H1 (cell line): ENCODE data around the gene GABRR2. TPM values are rescaled to one million over a fixed set of nuclear protein-coding genes. Genes with fewer than 3 reads are reported as not detected.
A peak's percentile ranks its signal among the peaks of the same experiment; 100 is the strongest.

Experiments
- CTCF ChIA-PET: fragments of 300-600 bp; sonication (Branson Sonifier 250); formaldehyde crosslinking; loops from one replicate; lab custom pipeline; 2021; ENCODE audit not compliant: partially characterized antibody; lab: Charles Lee
- POLR2A ChIA-PET: fragments of 300-600 bp; sonication (Branson Sonifier 250); formaldehyde crosslinking; loops from one replicate; lab custom pipeline; 2021; ENCODE audit warnings: inconsistent platforms; ENCODE audit not compliant: partially characterized antibody; lab: Charles Lee
- DNase-seq, 2 experiments: peaks; one replicate each; pipeline versions ENCODE4 v3.0.0 to v3.0.0-alpha.2; 2010 to 2022; ENCODE audit warnings: low spot score in 2 of 2, low read depth in 1 of 2, mixed read lengths in 1 of 2
- FAIRE-seq: peaks from 2 replicates; lab custom pipeline; 2011; peaks lifted over from hg19 to GRCh38; lab: Jason Lieb, UNC
- H2AFZ ChIP-seq: 2 replicates; pipeline ENCODE4 v1.8.1; 2012; ENCODE audit warnings: low read length, inconsistent platforms
- H2AK5ac ChIP-seq: 2 replicates; pipeline ENCODE4 v1.6.1; 2013; ENCODE audit warnings: low read depth, low read length
- H2BK120ac ChIP-seq: replicated peaks from 2 replicates; pipeline ENCODE3; 2013; ENCODE audit warnings: low read depth, low read length, inconsistent platforms
- H2BK12ac ChIP-seq: 2 replicates; pipeline ENCODE4 v1.6.1; 2013; ENCODE audit warnings: low read depth, low read length
- H2BK15ac ChIP-seq: 2 replicates; pipeline ENCODE4 v1.6.1; 2013; ENCODE audit warnings: low read length
- H2BK20ac ChIP-seq: 2 replicates; pipeline ENCODE4 v1.6.1; 2013; ENCODE audit warnings: low read length
- H2BK5ac ChIP-seq: 2 replicates; pipeline ENCODE4 v1.6.1; 2013; ENCODE audit warnings: low read depth, low read length
- H3K14ac ChIP-seq: 2 replicates; pipeline ENCODE4 v1.6.1; 2013; ENCODE audit warnings: inconsistent platforms; ENCODE audit not compliant: insufficient read length
- H3K18ac ChIP-seq: 2 replicates; pipeline ENCODE4 v1.6.1; 2013; ENCODE audit warnings: low read length; ENCODE audit errors: extremely low read depth
- H3K23ac ChIP-seq: 2 replicates; pipeline ENCODE4 v1.6.1; 2013; ENCODE audit warnings: inconsistent platforms; ENCODE audit not compliant: insufficient read length
- H3K23me2 ChIP-seq: 2 replicates; pipeline ENCODE4 v1.6.1; 2013; ENCODE audit warnings: low read depth, low read length
- H3K27ac ChIP-seq: 2 replicates; pipeline ENCODE4 v1.6.1; 2011; ENCODE audit warnings: low read depth, low read length, inconsistent platforms
- H3K27me3 ChIP-seq, 4 experiments: replicated peaks in 1 of 4; 1 replicate in 1 of 4; 2 replicates in 3 of 4; pipeline versions ENCODE4 v1.6.1 to v1.8.1; 2011 to 2013; ENCODE audit warnings: low read length in 3 of 4, mild to moderate bottlenecking in 3 of 4, inconsistent platforms in 2 of 4, mixed read lengths in 2 of 4, moderate library complexity in 1 of 4; ENCODE audit not compliant: control insufficient read depth in 3 of 4, insufficient read depth in 3 of 4; ENCODE audit errors: extremely low read depth in 1 of 4
- H3K36me3 ChIP-seq, 4 experiments: 2 replicates each; pipeline versions ENCODE4 v1.6.1 to v1.8.1; 2011 to 2013; ENCODE audit warnings: mild to moderate bottlenecking in 4 of 4, low read length in 3 of 4, moderate library complexity in 2 of 4, control low read depth in 1 of 4, inconsistent platforms in 1 of 4; ENCODE audit not compliant: insufficient read depth in 4 of 4, control insufficient read depth in 2 of 4
- H3K4ac ChIP-seq: replicated peaks from 2 replicates; pipeline ENCODE3; 2013; ENCODE audit warnings: low read length, low read depth, mixed read lengths, inconsistent platforms; ENCODE audit not compliant: insufficient read length
- H3K4me1 ChIP-seq, 4 experiments: replicated peaks in 1 of 4; 1 replicate in 1 of 4; 2 replicates in 3 of 4; pipeline versions ENCODE4 v1.6.1 to v1.8.1; 2011 to 2013; ENCODE audit warnings: low read length in 3 of 4, inconsistent platforms in 2 of 4, mixed read lengths in 1 of 4; ENCODE audit not compliant: insufficient read depth in 4 of 4, control insufficient read depth in 3 of 4
- H3K4me2 ChIP-seq, 2 experiments: 2 replicates each; pipeline versions ENCODE4 v1.6.1 to v1.8.1; 2011 to 2013; ENCODE audit warnings: low read depth in 2 of 2, low read length in 2 of 2, control low read depth in 1 of 2, inconsistent platforms in 1 of 2, mild to moderate bottlenecking in 1 of 2; ENCODE audit not compliant: insufficient read depth in 1 of 2
- H3K4me3 ChIP-seq, 4 experiments: fragments of 200-600, 300-600 bp in 1 of 4; sonication (generic), shearing (Covaris generic), sonication (Bioruptor Twin) in 1 of 4; 2 replicates each; pipeline versions ENCODE4 v1.5.1 to v1.8.1; 2011 to 2016; ENCODE audit warnings: low read length in 4 of 4, low read depth in 3 of 4, control low read depth in 2 of 4, inconsistent platforms in 2 of 4, mild to moderate bottlenecking in 2 of 4, mixed read lengths in 1 of 4, moderate library complexity in 1 of 4; ENCODE audit not compliant: insufficient read depth in 2 of 4; ENCODE audit errors: extremely low read depth in 1 of 4
- H3K56ac ChIP-seq: replicated peaks from 2 replicates; pipeline ENCODE3; 2013; ENCODE audit warnings: low read depth, mild to moderate bottlenecking, mixed read lengths, low read length, inconsistent platforms; ENCODE audit not compliant: insufficient read length
- H3K79me1 ChIP-seq: 2 replicates; pipeline ENCODE4 v1.6.1; 2013; ENCODE audit warnings: low read depth, low read length, control low read depth
- H3K79me2 ChIP-seq, 2 experiments: 2 replicates each; pipeline versions ENCODE4 v1.6.1 to v1.8.1; 2012 to 2013; ENCODE audit warnings: low read length in 2 of 2, mild to moderate bottlenecking in 2 of 2, inconsistent platforms in 1 of 2; ENCODE audit not compliant: insufficient read depth in 2 of 2, control insufficient read depth in 1 of 2
- H3K9ac ChIP-seq, 4 experiments: replicated peaks in 1 of 4; 1 replicate in 1 of 4; 2 replicates in 3 of 4; pipeline versions ENCODE4 v1.6.1 to v1.8.1; 2011 to 2013; ENCODE audit warnings: low read depth in 3 of 4, low read length in 3 of 4, control low read depth in 2 of 4, mild to moderate bottlenecking in 2 of 4, moderate library complexity in 2 of 4, inconsistent platforms in 1 of 4; ENCODE audit errors: extremely low read depth in 1 of 4
- H3K9me3 ChIP-seq, 2 experiments: 2 replicates each; pipeline versions ENCODE4 v1.6.1 to v1.8.1; 2012 to 2013; ENCODE audit warnings: mild to moderate bottlenecking in 2 of 2, moderate library complexity in 2 of 2, control low read depth in 1 of 2, inconsistent platforms in 1 of 2, low read depth in 1 of 2, low read length in 1 of 2, mixed read lengths in 1 of 2; ENCODE audit not compliant: insufficient read depth in 2 of 2
- H4K20me1 ChIP-seq, 2 experiments: replicated peaks in 1 of 2; 2 replicates each; pipeline versions ENCODE3 to v1.8.1; 2011 to 2013; ENCODE audit warnings: inconsistent platforms in 2 of 2, low read length in 2 of 2, mild to moderate bottlenecking in 1 of 2; ENCODE audit not compliant: insufficient read depth in 2 of 2, control insufficient read depth in 1 of 2
- H4K5ac ChIP-seq: 2 replicates; pipeline ENCODE4 v1.6.1; 2013; ENCODE audit warnings: low read length, low read depth, mixed read lengths, inconsistent platforms; ENCODE audit not compliant: insufficient read length
- H4K8ac ChIP-seq: 2 replicates; pipeline ENCODE4 v1.8.0; 2013; ENCODE audit warnings: mild to moderate bottlenecking, moderate library complexity, low read length, inconsistent platforms; ENCODE audit not compliant: insufficient read depth; ENCODE audit errors: extremely low read depth
- H4K91ac ChIP-seq: replicated peaks from 2 replicates; pipeline ENCODE3; 2013; ENCODE audit warnings: low read length, mixed read lengths, inconsistent platforms; ENCODE audit not compliant: insufficient read length
- EGR1 ChIP-seq: IDR thresholded peaks from 2 replicates; pipeline ENCODE4 v1.6.1; 2011; ENCODE audit warnings: low read depth, low read length, borderline replicate concordance
- GTF2F1 ChIP-seq: IDR thresholded peaks from 2 replicates; pipeline ENCODE4 v1.6.1; 2012; ENCODE audit warnings: low read depth, low read length, improper control_type of control experiment, borderline replicate concordance
- NANOG ChIP-seq: IDR thresholded peaks from 2 replicates; pipeline ENCODE4 v1.6.1; 2011; ENCODE audit warnings: low read length, low read depth, mild to moderate bottlenecking, inconsistent platforms; ENCODE audit not compliant: insufficient read depth, poor library complexity, severe bottlenecking
- SIRT6 ChIP-seq: IDR thresholded peaks from one replicate; pipeline ENCODE4 v1.7.1; 2012; ENCODE audit warnings: low read length, inconsistent platforms
- SIX5 ChIP-seq: IDR thresholded peaks from 2 replicates; pipeline ENCODE4 v1.6.1; 2011; ENCODE audit warnings: mild to moderate bottlenecking, low read depth, low read length
- WGBS, 2 experiments: shearing (Covaris generic) in 1 of 2; methylation state at CpG; one replicate each; pipeline versions ENCODE4 v1.1.6 to v1.1.7; 2013 to 2015; ENCODE audit warnings: low lambda C conversion rate in 2 of 2, mixed read lengths in 2 of 2, inconsistent platforms in 1 of 2, low coverage in 1 of 2, missing lambda C conversion rate in 1 of 2; ENCODE audit not compliant: insufficient replicate concordance in 2 of 2, insufficient coverage in 1 of 2, insufficient read length in 1 of 2; ENCODE audit errors: extremely low coverage in 1 of 2, missing lambda C conversion rate in 1 of 2; 5-methylcytosine and 5-hydroxymethylcytosine counted together
- polyA plus RNA-seq, 7 experiments: library from polyadenylated mRNA; depleted of rRNA in 3 of 7; stranded (reverse) in 5 of 7; unstranded in 2 of 7; fragments of >200 nt in 5 of 7; fragments of 200-250 nt in 2 of 7; gene quantifications; 1 replicate in 5 of 7; 2 replicates in 1 of 7; 4 replicates in 1 of 7; pipeline versions ENCODE4 v1.2.1 to v1.2.3, GENCODE V29; 2011 to 2013; ENCODE audit warnings: missing spikeins in 2 of 7, mixed read lengths in 2 of 7
- total RNA-seq: library from RNA; stranded (reverse); fragmentation: NEBNext Ultra II Directional; extraction: Animal tissue kit (Norgen Biotek cat#: 25700); gene quantifications from 2 replicates; pipeline ENCODE4 v1.2.1, GENCODE V29; 2021
- TF ChIP-seq, protein P1 (sequence below): IDR thresholded peaks from 2 replicates; pipeline ENCODE4 v1.6.1; 2012; ENCODE audit warnings: inconsistent platforms

The GABRR2 gene
- total and polyA plus RNA-seq, 2 of the 8 experiments (the other 6 are each of a cell fraction or from before 2014, with no cell fraction given) = not detected

DNA sequence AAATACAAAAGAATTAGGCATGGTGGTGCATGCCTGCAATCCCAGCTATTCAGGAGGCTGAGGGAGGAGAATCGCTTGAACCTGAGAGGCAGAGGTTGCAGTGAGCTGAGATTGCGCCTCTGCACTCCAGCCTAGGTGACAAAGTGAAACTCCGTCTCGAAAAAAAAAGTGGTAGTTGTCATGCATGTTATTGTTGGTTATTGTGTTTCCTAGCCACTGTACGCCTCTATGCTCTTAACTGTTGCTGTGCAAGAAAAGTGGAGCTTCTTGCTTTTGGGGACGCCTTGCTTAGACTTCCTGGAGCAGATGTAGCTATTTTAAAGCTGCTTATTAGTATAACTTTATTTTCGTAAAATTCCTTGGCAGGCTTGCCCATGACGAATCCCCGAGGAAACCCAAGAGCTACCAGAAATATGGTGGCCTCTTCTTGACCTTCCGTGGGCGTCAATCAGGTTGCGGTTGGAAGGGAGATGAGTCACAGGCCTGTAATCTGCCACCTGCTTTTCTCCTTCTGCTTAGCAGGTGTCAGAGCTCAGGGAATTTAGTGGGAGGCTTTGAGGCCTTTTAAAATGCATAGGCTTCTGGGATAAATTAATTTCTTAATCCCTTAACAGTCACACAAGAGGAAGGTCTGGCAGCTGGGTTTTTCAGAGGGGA, 17.3 kb downstream of the GABRR2 start:
- no peak overlapping the region for H3K18ac ChIP-seq
- H3K4me2 ChIP-seq = no peak overlapping the region
- H3K27ac ChIP-seq = no peak overlapping the region
- no peak overlapping the region for H2BK120ac ChIP-seq
- H3K79me1 ChIP-seq = no peaks in the 10 kb centered on the region
- H2BK15ac ChIP-seq = no peak overlapping the region
- no peak overlapping the region for H2AFZ ChIP-seq
- FAIRE-seq = no peak
- H3K27me3 ChIP-seq = 0 out of 7 replicates have a peak, but pooled peaks cover 0 to 2% (median 0%) of the 10 kb centered on the region in 4 experiments
- ChIA-PET POLR2A (no interaction called here), CTCF (interaction anchor here (0.6 to 4.0 kb wide), 10 partner anchors 9 to 321 kb away, joined by 3 to 65 read pairs (median 4); no protein-coding TSS in a partner anchor)
- H3K79me2 ChIP-seq = no peaks in the 10 kb centered on the region
- H4K8ac ChIP-seq = no peak overlapping the region
- H2AK5ac ChIP-seq = no peak overlapping the region
- H4K20me1 ChIP-seq = no peaks in the 10 kb centered on the region
- no peak overlapping the region for H2BK5ac ChIP-seq
- H3K36me3 ChIP-seq = no peaks in the 10 kb centered on the region
- TF ChIP-seq, protein P1, sequence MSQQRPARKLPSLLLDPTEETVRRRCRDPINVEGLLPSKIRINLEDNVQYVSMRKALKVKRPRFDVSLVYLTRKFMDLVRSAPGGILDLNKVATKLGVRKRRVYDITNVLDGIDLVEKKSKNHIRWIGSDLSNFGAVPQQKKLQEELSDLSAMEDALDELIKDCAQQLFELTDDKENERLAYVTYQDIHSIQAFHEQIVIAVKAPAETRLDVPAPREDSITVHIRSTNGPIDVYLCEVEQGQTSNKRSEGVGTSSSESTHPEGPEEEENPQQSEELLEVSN = no peak
- TF ChIP-seq GTF2F1 (no peak), SIX5 (no peak), SIRT6 (no peak), NANOG (no peak), EGR1 (peak; percentile 29; the same call in 1 of the 2 replicates)
- TF ChIP-seq, all 59 proteins: peak for 1
- WGBS, 2 experiments = 88% methylated on average over 12 of the region's 12 CpGs; no CpG with 5 or more reads in 1 of the 2 experiments
- H3K56ac ChIP-seq = no peak overlapping the region
- no peak overlapping the region for H3K9ac ChIP-seq
- H3K23ac ChIP-seq = no peak overlapping the region
- H2BK20ac ChIP-seq = no peak overlapping the region
- peaks cover 0 to 6% (median 0%) of the 10 kb centered on the region in 4 experiments; a peak in 3 of 7 replicates for H3K4me1 ChIP-seq
- no peak overlapping the region for H2BK12ac ChIP-seq
- no peaks in the 10 kb centered on the region for H3K23me2 ChIP-seq
- DNase-seq = no peak
- H3K14ac ChIP-seq = no peak overlapping the region
- H3K4me3 ChIP-seq = no peak overlapping the region
- no peaks in the 10 kb centered on the region; a peak in 1 of 4 replicates for H3K9me3 ChIP-seq
- H4K91ac ChIP-seq = no peak overlapping the region
- H4K5ac ChIP-seq = no peak overlapping the region
- H3K4ac ChIP-seq = no peak overlapping the region
